Breast epithelium (tissue), 3 donors: ENCODE measurements around the gene TYROBP.

Experiments used
- POLR2A ChIP-seq: fragments of 450-650 bp; IDR thresholded peaks from one replicate; pipeline ENCODE4 v1.6.1; 2016; ENCODE audit warnings: antibody characterized with exemption, mild to moderate bottlenecking, moderate library complexity
- POLR2AphosphoS5 ChIP-seq, 3 donors: sonication (generic); formaldehyde crosslinking; IDR thresholded peaks; one replicate each; pipeline ENCODE4 v1.6.1; 2017; ENCODE audit warnings: antibody characterized with exemption in 3 of 3
- TF ChIP-seq, protein P1 (sequence below), 3 donors: fragments of 450-650 bp; IDR thresholded peaks; one replicate each; pipeline ENCODE4 v1.5.1; 2016 to 2017; ENCODE audit warnings: antibody characterized with exemption in 3 of 3, mild to moderate bottlenecking in 3 of 3, moderate library complexity in 3 of 3

- TF ChIP-seq, protein P1, sequence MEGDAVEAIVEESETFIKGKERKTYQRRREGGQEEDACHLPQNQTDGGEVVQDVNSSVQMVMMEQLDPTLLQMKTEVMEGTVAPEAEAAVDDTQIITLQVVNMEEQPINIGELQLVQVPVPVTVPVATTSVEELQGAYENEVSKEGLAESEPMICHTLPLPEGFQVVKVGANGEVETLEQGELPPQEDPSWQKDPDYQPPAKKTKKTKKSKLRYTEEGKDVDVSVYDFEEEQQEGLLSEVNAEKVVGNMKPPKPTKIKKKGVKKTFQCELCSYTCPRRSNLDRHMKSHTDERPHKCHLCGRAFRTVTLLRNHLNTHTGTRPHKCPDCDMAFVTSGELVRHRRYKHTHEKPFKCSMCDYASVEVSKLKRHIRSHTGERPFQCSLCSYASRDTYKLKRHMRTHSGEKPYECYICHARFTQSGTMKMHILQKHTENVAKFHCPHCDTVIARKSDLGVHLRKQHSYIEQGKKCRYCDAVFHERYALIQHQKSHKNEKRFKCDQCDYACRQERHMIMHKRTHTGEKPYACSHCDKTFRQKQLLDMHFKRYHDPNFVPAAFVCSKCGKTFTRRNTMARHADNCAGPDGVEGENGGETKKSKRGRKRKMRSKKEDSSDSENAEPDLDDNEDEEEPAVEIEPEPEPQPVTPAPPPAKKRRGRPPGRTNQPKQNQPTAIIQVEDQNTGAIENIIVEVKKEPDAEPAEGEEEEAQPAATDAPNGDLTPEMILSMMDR (IDR thresholded peaks at IDR 0.05): no peak
- TF ChIP-seq POLR2A: no peak
- no peak for TF ChIP-seq POLR2AphosphoS5 (IDR thresholded peaks at IDR 0.05)
Measured at GRCh38 chr19:35901854-35902661, 6.0 kb downstream of the TYROBP start, which contains the start of gene HCST.
